ENCODE measurements around the gene IL1RAPL2. TPM values are rescaled to one million over a fixed set of nuclear protein-coding genes. Genes with fewer than 3 reads are reported as not detected.

Gene IL1RAPL2
- total and polyA plus RNA-seq, 2 of the 8 experiments (the other 6 are each of a cell fraction or from before 2014, with no cell fraction given) = 0.20 to 1.3 TPM

GRCh38 chrX:105650986-105651385, 1085.0 kb downstream of the IL1RAPL2 start:
- Histone ChIP-seq H3K9me3 (ENCODE audit: insufficient read depth in 2 of 2, low read depth in 1 of 2, low read length in 1 of 2) (no peaks in the 10 kb centered on the region), H3K27me3 (replicated peaks in 1 of 4; ENCODE audit: control insufficient read depth in 3 of 4, extremely low read depth in 1 of 4, insufficient read depth in 3 of 4, low read length in 3 of 4) (no peaks in the 10 kb centered on the region), H2BK12ac (ENCODE audit: low read depth, low read length) (no peak overlapping the region), H3K23me2 (ENCODE audit: low read depth, low read length) (no peaks in the 10 kb centered on the region), H3K4me1 (replicated peaks in 1 of 4; ENCODE audit: control insufficient read depth in 3 of 4, insufficient read depth in 4 of 4, low read length in 3 of 4) (peaks cover 0 to 4% (median 0%) of the 10 kb centered on the region in 4 experiments; a peak in 1 of 7 replicates), H2BK20ac (ENCODE audit: low read length) (no peak overlapping the region), H3K79me2 (ENCODE audit: control insufficient read depth in 1 of 2, insufficient read depth in 2 of 2, low read length in 2 of 2) (no peaks in the 10 kb centered on the region), H2AFZ (ENCODE audit: low read length) (no peak overlapping the region), H3K4me2 (ENCODE audit: insufficient read depth in 1 of 2, low read depth in 2 of 2, low read length in 2 of 2) (no peak overlapping the region), H4K5ac (ENCODE audit: insufficient read length, low read depth, low read length) (no peak overlapping the region), H3K36me3 (ENCODE audit: control insufficient read depth in 2 of 4, insufficient read depth in 4 of 4, low read length in 3 of 4) (no peaks in the 10 kb centered on the region), H3K18ac (ENCODE audit: extremely low read depth, low read length) (no peak overlapping the region), H3K14ac (ENCODE audit: insufficient read length) (no peak overlapping the region), H2BK5ac (ENCODE audit: low read depth, low read length) (no peak overlapping the region), H3K56ac (replicated peaks; ENCODE audit: insufficient read length, low read depth, low read length) (no peak overlapping the region), H2AK5ac (ENCODE audit: low read depth, low read length) (no peak overlapping the region), H3K4me3 (ENCODE audit: extremely low read depth in 1 of 4, insufficient read depth in 2 of 4, low read depth in 3 of 4, low read length in 4 of 4) (no peak overlapping the region), H3K27ac (ENCODE audit: low read depth, low read length) (no peak overlapping the region), H4K91ac (replicated peaks; ENCODE audit: insufficient read length, low read length) (no peak overlapping the region), H3K79me1 (ENCODE audit: low read depth, low read length) (no peaks in the 10 kb centered on the region), H2BK120ac (replicated peaks; ENCODE audit: low read depth, low read length) (no peak overlapping the region), H3K9ac (replicated peaks in 1 of 4; ENCODE audit: extremely low read depth in 1 of 4, low read depth in 3 of 4, low read length in 3 of 4) (no peak overlapping the region), H4K20me1 (replicated peaks in 1 of 2; ENCODE audit: control insufficient read depth in 1 of 2, insufficient read depth in 2 of 2, low read length in 2 of 2) (no peaks in the 10 kb centered on the region), H4K8ac (ENCODE audit: extremely low read depth, insufficient read depth, low read length) (no peak overlapping the region), H3K4ac (replicated peaks; ENCODE audit: insufficient read length, low read depth, low read length) (no peak overlapping the region), H2BK15ac (ENCODE audit: low read length) (no peak overlapping the region), H3K23ac (ENCODE audit: insufficient read length) (no peak overlapping the region)
- TF ChIP-seq TAF1 (IDR thresholded peaks at IDR 0.05; ENCODE audit: low read depth, low read length) (no peak), TEAD4 (IDR thresholded peaks at IDR 0.05; ENCODE audit: low read depth, low read length) (no peak), ATF2 (IDR thresholded peaks at IDR 0.05; ENCODE audit: low read length) (no peak), KDM5A (IDR thresholded peaks at IDR 0.05; ENCODE audit: low read length) (no peak), SRF (IDR thresholded peaks at IDR 0.05; ENCODE audit: low read depth, low read length) (no peak), RXRA (IDR thresholded peaks at IDR 0.05; ENCODE audit: insufficient read depth, low read depth, low read length) (no peak), SUZ12 (IDR thresholded peaks at IDR 0.05; ENCODE audit: low read length) (no peak), RAD21 (IDR thresholded peaks at IDR 0.05 in 1 of 2, conservative IDR thresholded peaks at IDR 0.05 in 1 of 2; ENCODE audit: low read depth in 2 of 2, low read length in 2 of 2) (no peak)
- POLR2A ChIA-PET (ENCODE audit: partially characterized antibody) = no interaction called here
- FAIRE-seq (no peak), DNase-seq (ENCODE audit: low read depth in 1 of 2, low spot score in 2 of 2) (no peak)
- WGBS, 2 experiments (ENCODE audit: extremely low coverage in 1 of 2, insufficient coverage in 1 of 2, insufficient read length in 1 of 2, insufficient replicate concordance in 2 of 2, low coverage in 1 of 2, low lambda C conversion rate in 2 of 2, missing lambda C conversion rate in 1 of 2) = 96% methylated on average over 2 of the region's 2 CpGs; no CpG with 5 or more reads in 1 of the 2 experiments
- CTCF ChIA-PET (ENCODE audit: partially characterized antibody) = interaction anchor here (1.0 to 1.2 kb wide), 2 partner anchors 11 to 461 kb away, joined by 3 to 4 read pairs; no protein-coding TSS in a partner anchor

Measured in H1 (cell line).